PC-9 (cell line): ENCODE results near the gene SAPCD2. TPM values are rescaled to one million over a fixed set of nuclear protein-coding genes. Genes with fewer than 3 reads are reported as not detected.
A peak's percentile ranks its signal among the peaks of the same experiment; 100 is the strongest.

Source experiments
- BruUV-seq: library from RNA; stranded (reverse); fragments of 400-500 nt; replicated peaks from 2 replicates; lab custom pipeline; 2021; lab: Mats Ljungman, UMichigan
- CTCF ChIA-PET: fragments of 300-600 bp; sonication (Branson Sonifier 250); formaldehyde crosslinking; loops from one replicate; lab custom pipeline; 2022; ENCODE audit warnings: antibody characterized with exemption; lab: Charles Lee
- POLR2A ChIA-PET: fragments of 300-600 bp; sonication (Branson Sonifier 250); formaldehyde crosslinking; loops from one replicate; lab custom pipeline; 2022; ENCODE audit warnings: antibody characterized with exemption; ENCODE audit not compliant: unreplicated experiment; lab: Charles Lee
- DNase-seq, 2 experiments: peaks; one replicate each; pipeline versions ENCODE4 v3.0.0 to v3.0.0-alpha.2; 2015 to 2022; ENCODE audit warnings: mixed read lengths in 1 of 2
- H2AFZ ChIP-seq: fragments of 200-600 bp; sonication (generic); 2 replicates; pipeline ENCODE4 v1.8.1; 2017; ENCODE audit warnings: antibody characterized with exemption
- H3F3A ChIP-seq: fragments of 200-600 bp; sonication (generic); 2 replicates; pipeline ENCODE4 v1.8.1; 2017; ENCODE audit warnings: antibody characterized with exemption, mild to moderate bottlenecking, low read depth; ENCODE audit not compliant: insufficient read depth
- H3K27ac ChIP-seq: fragments of 200-600 bp; sonication (generic); 2 replicates; pipeline ENCODE4 v1.6.1; 2016; ENCODE audit warnings: mixed run types
- H3K27me3 ChIP-seq: fragments of 200-600 bp; sonication (generic); 2 replicates; pipeline ENCODE4 v1.6.1; 2016; ENCODE audit warnings: low read depth, mixed run types; ENCODE audit not compliant: insufficient read depth
- H3K36me3 ChIP-seq: fragments of 200-600 bp; sonication (generic); 2 replicates; pipeline ENCODE4 v1.6.1; 2016; ENCODE audit warnings: low read depth, mixed run types
- H3K4me1 ChIP-seq: fragments of 200-600 bp; sonication (generic); replicated peaks from 2 replicates; pipeline ENCODE4 v1.6.1; 2016; ENCODE audit warnings: mixed run types; ENCODE audit not compliant: insufficient read depth
- H3K4me2 ChIP-seq: fragments of 200-600 bp; sonication (generic); 2 replicates; pipeline ENCODE4 v1.6.1; 2017; ENCODE audit warnings: mixed run types
- H3K4me3 ChIP-seq: fragments of 200-600 bp; sonication (generic); 2 replicates; pipeline ENCODE4 v1.6.1; 2016; ENCODE audit warnings: mixed run types
- H3K79me2 ChIP-seq: fragments of 200-600 bp; sonication (generic); 2 replicates; pipeline ENCODE4 v1.6.1; 2017; ENCODE audit warnings: low read depth, mixed run types
- H3K9me2 ChIP-seq: fragments of 200-600 bp; sonication (generic); 2 replicates; pipeline ENCODE4 v1.8.1; 2017; ENCODE audit warnings: mild to moderate bottlenecking; ENCODE audit not compliant: insufficient read depth
- H3K9me3 ChIP-seq: fragments of 200-600 bp; sonication (generic); 2 replicates; pipeline ENCODE4 v1.8.1; 2016; ENCODE audit warnings: low read depth; ENCODE audit not compliant: insufficient read depth
- H4K20me1 ChIP-seq: fragments of 200-600 bp; sonication (generic); 2 replicates; pipeline ENCODE4 v1.8.1; 2017; ENCODE audit not compliant: insufficient read depth
- CTCF ChIP-seq: fragments of 200-600 bp; sonication (generic); conservative IDR thresholded peaks from 2 replicates; pipeline ENCODE4 v1.6.1; 2017; ENCODE audit warnings: mixed run types, antibody characterized with exemption, mild to moderate bottlenecking, moderate library complexity
- EZH2 ChIP-seq: fragments of 200-600 bp; sonication (generic); IDR thresholded peaks from 2 replicates; pipeline ENCODE4 v1.8.0; 2017; ENCODE audit warnings: antibody characterized with exemption, low read depth
- intact Hi-C: fragments of 100-400 bp; cut with micrococcal nuclease; formaldehyde crosslinking; loops from one replicate; pipeline ENCODE4 v1.10.0; 2022; ENCODE audit not compliant: unreplicated experiment
- total RNA-seq: library from RNA; stranded (reverse); gene quantifications from 2 replicates; pipeline ENCODE4 v1.2.3, GENCODE V29; 2021

The SAPCD2 gene
- total RNA-seq, 1 experiment from 2014 or later = 50.3 TPM

GRCh38 chr9:137046088-137046787 lies 24.1 kb downstream of the SAPCD2 start, which contains the start of gene NPDC1:
Gene NPDC1, minus strand, starts transcription at chr9:137046177. Its CDS starts 188 bp downstream, at chr9:137045989.
- no peak within 1 kb of the TSS for H3K27ac ChIP-seq

GRCh38 chr9:137045294-137046087 lies 24.9 kb downstream of the SAPCD2 start:
- no peaks in the 10 kb centered on the region for H3K9me2 ChIP-seq
- peak overlapping the region; percentile 99 for H3K4me2 ChIP-seq
- ChIA-PET CTCF (interaction anchor here (0.6 kb wide), 1 partner anchor 72 kb away, joined by 3 read pairs; no protein-coding TSS in a partner anchor), POLR2A (no interaction called here)
- peaks cover 14% of the 10 kb centered on the region; the same call in 1 of the 2 replicates for H3F3A ChIP-seq
- H3K36me3 ChIP-seq = no peaks in the 10 kb centered on the region
- TF ChIP-seq EZH2 (no peak), CTCF (no peak)
- H2AFZ ChIP-seq = peak overlapping the region; percentile 97
- DNase-seq = no peak
- H3K4me3 ChIP-seq = peak overlapping the region; percentile 92
- no TSS peak for BruUV-seq
- intact Hi-C loops = loop anchor here (2.0 to 5.0 kb wide), 2 partner anchors 72 to 181 kb away; partner anchors contain the start of gene RNF224
- peaks cover 21% of the 10 kb centered on the region for H3K79me2 ChIP-seq
- no peaks in the 10 kb centered on the region for H3K9me3 ChIP-seq
- peaks cover 6% of the 10 kb centered on the region for H3K27me3 ChIP-seq
- H3K27ac ChIP-seq = no peak overlapping the region
- H3K4me1 ChIP-seq = peaks cover 15% of the 10 kb centered on the region
- peaks cover 33% of the 10 kb centered on the region for H4K20me1 ChIP-seq

More at GRCh38 chr9:137046088-137046787, 24.1 kb downstream of the SAPCD2 start, which contains the start of gene NPDC1:
- peak; percentile 73 to 91 for DNase-seq
- Histone ChIP-seq H3K4me1 (peaks cover 15% of the 10 kb centered on the region), H3F3A (peaks cover 14% of the 10 kb centered on the region; the same call in 1 of the 2 replicates), H3K36me3 (no peaks in the 10 kb centered on the region), H4K20me1 (peaks cover 33% of the 10 kb centered on the region), H3K4me2 (peak within 1 kb of the TSS; percentile 99), H3K27me3 (peaks cover 6% of the 10 kb centered on the region), H3K79me2 (peaks cover 21% of the 10 kb centered on the region), H3K9me2 (no peaks in the 10 kb centered on the region), H3K9me3 (no peaks in the 10 kb centered on the region), H3K4me3 (peak within 1 kb of the TSS; percentile 92), H2AFZ (peak within 1 kb of the TSS; percentile 97)
- no TSS peak for BruUV-seq
- CTCF ChIA-PET = interaction anchor here (0.5 to 1.7 kb wide), 11 partner anchors 10 to 295 kb away, joined by 3 to 19 read pairs (median 4); no protein-coding TSS in a partner anchor
- POLR2A ChIA-PET = interaction anchor here (0.5 to 0.7 kb wide), 3 partner anchors 31 to 459 kb away, joined by 4 to 6 read pairs (median 5); partner anchors contain the start of gene UAP1L1
- intact Hi-C loops = loop anchor here (2.0 to 5.0 kb wide), 2 partner anchors 71 to 181 kb away; partner anchors contain the start of gene RNF224
- TF ChIP-seq CTCF (peak; percentile 87), EZH2 (no peak)
